Thoracic aorta (tissue), 2 donors: ENCODE results near the gene WFDC1. TPM values are rescaled to one million over a fixed set of nuclear protein-coding genes. Genes with fewer than 3 reads are reported as not detected.

Experiments
- ATAC-seq: fragments of 150-250 bp; one replicate; pipeline ENCODE4 v1.8.0; 2017; ENCODE audit warnings: low read depth; ENCODE audit not compliant: insufficient number of reproducible peaks, low FRiP score
- DNase-seq: peaks from one replicate; pipeline ENCODE4 v3.0.0-alpha.2; 2020; ENCODE audit warnings: low spot score
- H3K27ac ChIP-seq, 2 donors: fragments of 200-600 bp; sonication (generic); 1 replicate in 1 of 2; 2 replicates in 1 of 2; pipeline ENCODE4 v1.5.1; 2016; ENCODE audit warnings: mild to moderate bottlenecking in 2 of 2, moderate library complexity in 2 of 2
- H3K27me3 ChIP-seq: fragments of 200-600 bp; sonication (generic); replicated peaks from 2 replicates; pipeline ENCODE4 v1.6.0; 2016; ENCODE audit warnings: mild to moderate bottlenecking; ENCODE audit not compliant: insufficient read depth
- H3K36me3 ChIP-seq: fragments of 200-600 bp; sonication (generic); one replicate; pipeline ENCODE4 v1.5.1; 2016
- H3K4me1 ChIP-seq, 2 donors: fragments of 200-600 bp; sonication (generic); 1 replicate in 1 of 2; 2 replicates in 1 of 2; pipeline versions ENCODE4 v1.5.1 to v1.6.0; 2016; ENCODE audit warnings: low read depth in 2 of 2, mild to moderate bottlenecking in 1 of 2; ENCODE audit not compliant: control insufficient read depth in 1 of 2
- H3K4me3 ChIP-seq: fragments of 200-600 bp; sonication (generic); 2 replicates; pipeline ENCODE4 v1.5.1; 2016; ENCODE audit warnings: mild to moderate bottlenecking
- H3K9me3 ChIP-seq: fragments of 200-600 bp; sonication (generic); 2 replicates; pipeline ENCODE4 v1.5.1; 2016
- CTCF ChIP-seq: fragments of 200-600 bp; sonication (generic); IDR thresholded peaks from one replicate; pipeline ENCODE4 v1.5.1; 2019; ENCODE audit warnings: antibody characterized with exemption
- total RNA-seq, 2 donors: library from RNA; depleted of rRNA; stranded (reverse); fragments of >200 nt; gene quantifications; one replicate each; pipeline versions ENCODE4 v1.1.0 to v1.2.3, GENCODE V29; 2016

Gene WFDC1
- total RNA-seq, 2 donors from 2014 or later, result 4.6 to 203 TPM

- Histone ChIP-seq H3K27me3 (no peaks in the 10 kb centered on the region), H3K4me1 (no peaks in the 10 kb centered on the region), H3K4me3 (no peak overlapping the region), H3K36me3 (no peaks in the 10 kb centered on the region), H3K9me3 (no peaks in the 10 kb centered on the region), H3K27ac (no peak overlapping the region)
- TF ChIP-seq CTCF, result no peak
- DNase-seq (no peak), ATAC-seq (no peak)
Measured at GRCh38 chr16:84356176-84356575, 61.5 kb downstream of the WFDC1 start.

GRCh38 chr16:84356591-84357116 lies 62.0 kb downstream of the WFDC1 start:
- ATAC-seq (no peak), DNase-seq (no peak)
- Histone ChIP-seq H3K27me3 (no peaks in the 10 kb centered on the region), H3K4me1 (no peaks in the 10 kb centered on the region), H3K36me3 (no peaks in the 10 kb centered on the region), H3K27ac (no peak overlapping the region), H3K4me3 (no peak overlapping the region), H3K9me3 (no peaks in the 10 kb centered on the region)
- no peak for TF ChIP-seq CTCF

GRCh38 chr16:84357191-84357651 lies 62.5 kb downstream of the WFDC1 start:
- Histone ChIP-seq H3K36me3 (no peaks in the 10 kb centered on the region), H3K4me3 (no peak overlapping the region), H3K9me3 (no peaks in the 10 kb centered on the region), H3K27me3 (no peaks in the 10 kb centered on the region), H3K27ac (no peak overlapping the region), H3K4me1 (no peaks in the 10 kb centered on the region)
- ATAC-seq, result no peak
- DNase-seq, result no peak
- TF ChIP-seq CTCF, result no peak

DNA sequence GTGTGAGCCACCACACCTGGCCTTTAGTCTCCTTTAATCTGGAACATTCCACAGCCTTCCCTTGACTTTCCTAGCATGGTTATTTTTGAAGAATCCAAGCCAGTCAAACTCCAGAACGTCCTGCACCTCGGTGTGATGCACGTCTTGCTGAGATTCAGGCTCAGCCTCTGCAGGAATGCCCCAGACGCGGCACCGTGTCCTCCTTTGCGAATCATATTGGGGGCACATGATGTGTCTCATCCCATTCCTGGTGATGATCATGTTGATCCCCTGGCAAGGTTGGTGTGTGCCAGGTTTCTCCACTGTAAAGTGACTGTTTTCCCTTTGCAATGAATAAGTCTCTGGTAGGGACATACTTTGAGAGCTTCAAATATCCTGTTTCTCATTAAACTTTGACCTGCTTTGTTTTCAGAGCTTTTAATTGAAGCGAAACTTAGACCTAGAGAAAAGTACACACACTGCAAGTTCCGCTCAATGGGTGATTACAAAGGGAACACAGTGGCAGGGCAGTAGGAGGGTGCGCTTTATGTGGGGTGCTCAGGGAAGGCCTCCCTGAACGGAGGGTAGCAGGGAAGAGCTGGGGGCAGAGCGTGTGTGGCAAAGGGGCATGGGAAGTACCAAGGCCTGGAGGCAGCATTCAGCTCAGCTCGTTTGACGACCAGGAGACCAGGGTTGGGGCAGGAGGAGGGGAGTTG lies 64.1 kb downstream of the WFDC1 start:
- no peaks in the 10 kb centered on the region for H3K9me3 ChIP-seq
- no peak for TF ChIP-seq CTCF
- H3K27me3 ChIP-seq, result no peaks in the 10 kb centered on the region

DNA sequence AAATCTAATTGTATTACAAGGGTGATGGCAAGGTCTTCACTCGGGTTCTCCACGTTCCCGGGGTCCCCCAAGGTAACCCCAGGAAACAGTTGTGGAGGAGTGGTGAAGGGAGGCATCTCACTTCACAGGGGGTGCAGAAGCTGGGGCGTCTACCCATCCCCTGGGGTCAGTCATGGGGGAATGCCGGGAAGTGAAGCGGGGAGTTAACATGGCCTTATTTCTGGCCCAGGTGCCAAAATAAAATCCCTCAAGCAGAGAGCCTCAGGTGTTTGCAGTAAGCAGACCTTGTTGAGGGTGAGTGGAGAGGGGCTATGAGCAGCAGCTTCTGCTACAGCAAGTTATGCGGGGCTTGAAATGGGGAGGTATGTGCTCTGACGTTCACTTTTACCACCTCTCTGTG lies 64.6 kb downstream of the WFDC1 start:
- H3K27ac ChIP-seq, result no peak overlapping the region
- DNase-seq (no peak), ATAC-seq (no peak)
- no peak overlapping the region for H3K4me3 ChIP-seq
- H3K36me3 ChIP-seq, result no peaks in the 10 kb centered on the region
- H3K4me1 ChIP-seq, result no peaks in the 10 kb centered on the region
- no peaks in the 10 kb centered on the region for H3K27me3 ChIP-seq
- TF ChIP-seq CTCF, result no peak
- H3K9me3 ChIP-seq, result no peaks in the 10 kb centered on the region

More for the DNA sequence above, 64.1 kb downstream of the WFDC1 start:
- no peaks in the 10 kb centered on the region for H3K36me3 ChIP-seq
- DNase-seq, result no peak
- no peak overlapping the region for H3K4me3 ChIP-seq
- ATAC-seq, result no peak
- H3K27ac ChIP-seq, result no peak overlapping the region
- no peaks in the 10 kb centered on the region for H3K4me1 ChIP-seq
